ENCODE results near the gene GCNT2.
"Not testable (repeated sequence)": the region's sequence is repeated elsewhere in the genome, so short reads cannot be mapped to it uniquely, and the experiment has no call there.

Gene GCNT2

GRCh38 chr6:10617008-10617696 lies 96.0 kb downstream of the GCNT2 start:
- DNase-seq = no peak

GRCh38 chr6:10618409-10618808 lies 97.3 kb downstream of the GCNT2 start:
- DNase-seq = no peak

- DNase-seq = no peak
These were observed 100.1 kb downstream of the GCNT2 start for GRCh38 chr6:10621213-10621612.

GRCh38 chr6:10621847-10622246 lies 100.7 kb downstream of the GCNT2 start:
- no peak for DNase-seq

- DNase-seq = no peak
These were observed 103.7 kb downstream of the GCNT2 start for GRCh38 chr6:10624836-10625235.

- no peak for DNase-seq
These were observed 105.1 kb downstream of the GCNT2 start for GRCh38 chr6:10626154-10626741.

GRCh38 chr6:10627800-10628199 lies 106.6 kb downstream of the GCNT2 start:
- DNase-seq = no peak

- DNase-seq = no peak
These were observed 109.0 kb downstream of the GCNT2 start for GRCh38 chr6:10630178-10630577.

- no peak for DNase-seq
These were observed 112.1 kb downstream of the GCNT2 start for GRCh38 chr6:10633216-10633615.

- no peak for DNase-seq
These were observed 119.3 kb downstream of the GCNT2 start for GRCh38 chr6:10640412-10640811.

GRCh38 chr6:10641528-10641927 lies 120.4 kb downstream of the GCNT2 start:
- DNase-seq = no peak

- DNase-seq = no peak
These were observed 122.1 kb downstream of the GCNT2 start for GRCh38 chr6:10643201-10643651.

GRCh38 chr6:10644225-10644624 lies 123.1 kb downstream of the GCNT2 start:
- DNase-seq = no peak

- no peak for DNase-seq
These were observed 134.4 kb downstream of the GCNT2 start for GRCh38 chr6:10655508-10656055.

- no peak for DNase-seq
These were observed 138.0 kb downstream of the GCNT2 start for GRCh38 chr6:10658910-10659698.

GRCh38 chr6:10659699-10660348 lies 138.7 kb downstream of the GCNT2 start:
- no peak for DNase-seq

GRCh38 chr6:10660431-10661191 lies 139.5 kb downstream of the GCNT2 start:
- not testable (repeated sequence) for DNase-seq

- no peak for DNase-seq
These were observed 141.1 kb downstream of the GCNT2 start for GRCh38 chr6:10662207-10662606.

GRCh38 chr6:10662742-10663141 lies 141.6 kb downstream of the GCNT2 start:
- DNase-seq = no peak

- DNase-seq = not testable (repeated sequence)
These were observed 144.4 kb downstream of the GCNT2 start for GRCh38 chr6:10665595-10665994.

- DNase-seq = no peak
These were observed 147.2 kb downstream of the GCNT2 start for GRCh38 chr6:10668126-10668917.

Data from activated CD4-positive, alpha-beta T cell treated with anti-CD3 and anti-CD28 coated beads for 1 hour (primary cell).